GM18505 (cell line): Measurements from ENCODE around the gene NAPEPLD.
"Not testable (repeated sequence)": the region's sequence is repeated elsewhere in the genome, so short reads cannot be mapped to it uniquely, and the experiment has no call there.

ENCODE experiments used
- ATAC-seq: cut with Tn5 transposase; IDR thresholded peaks from one replicate; pipeline ENCODE4 v1.9.1; 2021; ENCODE audit not compliant: unreplicated experiment
- POLR2A ChIP-seq: IDR thresholded peaks from 4 replicates; pipeline ENCODE4 v1.6.1; 2011; ENCODE audit warnings: borderline replicate concordance; ENCODE audit not compliant: insufficient read depth, insufficient read length; ENCODE audit errors: extremely low read depth

The NAPEPLD gene

DNA sequence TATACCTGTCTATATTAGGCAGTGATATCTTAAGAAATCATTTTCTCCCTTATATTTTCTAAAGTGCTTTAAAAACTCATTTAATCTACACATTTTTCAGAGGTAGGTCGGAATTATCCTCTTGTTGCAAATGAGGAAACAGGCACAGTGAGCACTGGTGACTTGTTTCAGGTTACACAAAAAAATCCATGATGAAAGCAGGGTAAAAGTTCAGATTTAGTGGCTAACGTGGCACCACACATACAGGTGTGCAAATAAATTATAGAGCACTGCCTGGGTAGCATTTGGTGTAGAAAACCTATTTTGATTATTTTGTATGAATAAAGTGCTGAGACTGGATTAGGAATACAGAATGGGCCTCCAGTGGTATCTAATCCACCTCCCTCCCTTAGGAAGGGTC, 47.4 kb downstream of the NAPEPLD start:
- ATAC-seq: no peak
- no peak for TF ChIP-seq POLR2A

DNA sequence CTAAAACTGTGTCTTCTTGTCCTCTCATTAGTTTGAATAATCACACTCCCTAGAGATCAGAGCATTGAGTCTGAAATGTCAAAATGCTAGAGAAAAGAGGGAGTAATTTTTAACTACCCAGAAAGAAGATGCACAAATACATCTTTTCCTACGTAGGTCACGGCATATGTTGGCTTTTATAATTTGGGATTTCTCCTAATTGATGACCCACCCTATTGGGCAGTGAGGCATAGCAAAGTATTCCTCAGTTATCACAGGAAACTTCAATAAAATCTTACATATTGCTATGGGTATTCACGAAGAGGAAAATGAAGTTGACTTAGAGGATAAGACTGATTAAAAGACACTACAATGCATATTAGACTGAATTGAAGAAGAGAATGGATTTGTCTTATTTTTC, 48.6 kb downstream of the NAPEPLD start:
- no peak for ATAC-seq
- no peak for TF ChIP-seq POLR2A

DNA sequence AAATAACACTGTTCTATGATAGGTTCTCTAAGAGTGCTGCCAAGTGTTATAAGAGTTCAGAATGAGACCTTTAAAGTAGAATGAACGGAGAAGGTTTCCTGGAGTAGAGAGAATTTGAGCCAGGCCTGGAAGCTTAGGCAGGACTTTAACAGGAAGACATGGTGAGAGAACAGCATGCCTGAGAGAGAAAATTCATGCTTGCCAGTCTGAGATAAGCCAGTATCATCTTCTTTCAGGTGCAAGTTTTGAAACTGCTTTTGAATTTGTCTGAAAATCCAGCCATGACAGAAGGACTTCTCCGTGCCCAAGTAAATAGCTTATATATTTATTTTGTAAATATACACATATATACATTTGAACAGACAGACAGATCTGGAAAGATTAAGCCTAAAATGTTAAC, 51.9 kb downstream of the NAPEPLD start:
- no peak for ATAC-seq
- TF ChIP-seq POLR2A: no peak

DNA sequence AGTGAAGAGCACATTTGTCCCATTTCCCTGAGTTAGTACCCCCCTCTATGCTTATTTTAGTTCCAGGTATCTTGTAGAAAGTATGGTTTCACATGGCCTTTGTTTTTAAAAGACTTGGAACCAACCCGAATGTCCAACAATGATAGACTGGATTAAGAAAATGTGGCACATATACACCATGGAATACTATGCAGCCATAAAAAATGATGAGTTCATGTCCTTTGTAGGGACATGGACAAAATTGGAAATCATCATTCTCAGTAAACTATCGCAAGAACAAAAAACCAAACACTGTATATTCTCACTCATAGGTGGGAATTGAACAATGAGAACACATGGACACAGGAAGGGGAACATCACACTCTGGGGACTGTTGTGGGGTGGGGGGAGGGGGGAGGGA, 53.3 kb downstream of the NAPEPLD start:
- not testable (repeated sequence) for ATAC-seq

DNA sequence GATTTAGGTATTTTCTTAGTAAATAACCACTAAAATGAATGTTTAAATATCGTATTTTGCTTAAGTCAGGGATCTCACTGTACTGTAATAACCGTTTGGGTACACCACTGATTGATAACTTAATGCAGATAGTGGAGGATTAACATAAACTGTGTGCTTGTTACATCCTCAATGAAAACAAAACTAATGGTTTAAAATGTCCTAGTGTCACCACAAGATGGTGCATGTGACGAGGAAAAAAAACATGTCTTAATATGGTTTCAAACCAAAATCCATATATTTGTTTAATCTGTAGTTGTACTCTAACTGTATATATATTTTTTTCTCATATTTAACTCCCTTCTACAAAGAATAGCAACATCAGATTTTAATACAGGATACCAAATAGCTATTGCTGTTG, 54.8 kb downstream of the NAPEPLD start:
- no peak for ATAC-seq
- no peak for TF ChIP-seq POLR2A

DNA sequence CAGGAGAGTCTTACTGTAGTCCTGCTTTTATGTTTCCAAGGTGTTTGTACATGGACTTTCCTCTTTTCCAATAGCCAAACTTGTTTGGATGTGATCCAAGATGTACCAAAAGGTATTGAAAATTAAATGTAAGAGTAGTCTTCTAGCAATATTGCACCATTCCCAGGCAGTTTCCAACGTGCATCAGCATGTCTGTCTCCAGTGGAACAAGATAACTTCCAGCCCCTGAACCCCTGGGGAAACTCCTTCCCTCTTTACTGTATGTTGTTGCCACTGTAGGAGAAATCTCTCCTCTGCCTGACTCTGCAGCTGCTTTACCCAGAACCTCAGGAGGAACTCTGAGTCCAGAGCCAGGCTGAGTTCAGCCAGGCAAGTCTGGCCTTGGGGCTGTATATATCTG, 55.5 kb downstream of the NAPEPLD start:
- no peak for ATAC-seq

DNA sequence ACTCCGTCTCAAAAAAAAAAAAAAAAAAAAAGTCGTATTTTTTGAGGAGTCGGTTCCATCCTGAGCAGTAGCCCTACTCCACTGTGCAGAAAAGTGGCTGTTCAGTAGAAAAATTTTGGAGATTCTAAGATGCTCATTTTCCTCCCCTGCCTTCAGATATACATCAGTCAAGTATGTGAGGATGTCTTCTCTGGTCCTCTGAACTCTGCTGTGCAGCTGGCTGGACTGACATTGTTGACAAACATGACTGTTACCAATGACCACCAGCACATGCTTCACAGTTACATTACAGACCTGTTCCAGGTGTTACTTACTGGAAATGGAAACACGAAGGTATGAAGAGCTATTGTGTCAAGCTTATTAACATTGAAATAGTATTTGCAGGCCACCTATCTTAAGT, 56.6 kb downstream of the NAPEPLD start:
- ATAC-seq: not testable (repeated sequence)

More for the DNA sequence above, 55.5 kb downstream of the NAPEPLD start:
- no peak for TF ChIP-seq POLR2A

DNA sequence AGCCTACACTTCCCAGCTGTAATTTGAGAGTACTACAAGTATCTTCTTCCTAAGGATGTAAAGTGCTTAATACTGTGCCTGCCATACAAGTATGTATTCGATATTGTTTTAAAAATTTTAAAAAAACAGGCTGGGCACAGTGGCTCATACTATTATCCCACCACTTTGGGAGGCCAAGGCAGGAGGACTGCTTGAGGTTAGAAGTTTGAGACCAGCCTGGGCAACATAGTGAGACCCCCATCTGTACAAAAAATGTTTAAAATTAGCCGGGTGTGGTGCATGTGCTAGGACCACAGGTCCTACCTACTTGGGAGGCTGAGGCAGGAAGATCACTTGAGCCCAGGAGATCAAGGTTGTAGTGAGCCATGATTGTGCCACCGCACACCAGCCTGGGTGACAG, 65.7 kb downstream of the NAPEPLD start:
- TF ChIP-seq POLR2A: no peak
- no peak for ATAC-seq

DNA sequence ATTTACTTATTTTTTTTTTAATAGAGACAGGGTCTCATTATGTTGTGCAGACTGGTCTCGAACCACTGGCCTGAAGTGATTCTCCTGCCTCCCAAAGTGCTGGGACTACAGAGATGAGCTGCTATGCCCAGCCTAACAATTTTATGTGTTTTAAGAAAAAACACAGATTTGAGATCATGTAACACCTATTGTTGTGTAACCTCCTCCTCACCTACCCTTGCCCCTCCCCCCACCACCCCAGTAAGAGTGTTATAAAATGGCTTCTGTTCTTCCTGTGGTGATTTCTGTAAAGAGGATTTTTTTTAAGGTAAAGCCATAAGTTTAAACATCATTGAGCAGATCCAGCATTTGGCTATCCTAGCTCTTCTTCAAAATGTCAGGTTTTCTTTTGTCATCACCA, 66.4 kb downstream of the NAPEPLD start:
- no peak for TF ChIP-seq POLR2A
- ATAC-seq: no peak

DNA sequence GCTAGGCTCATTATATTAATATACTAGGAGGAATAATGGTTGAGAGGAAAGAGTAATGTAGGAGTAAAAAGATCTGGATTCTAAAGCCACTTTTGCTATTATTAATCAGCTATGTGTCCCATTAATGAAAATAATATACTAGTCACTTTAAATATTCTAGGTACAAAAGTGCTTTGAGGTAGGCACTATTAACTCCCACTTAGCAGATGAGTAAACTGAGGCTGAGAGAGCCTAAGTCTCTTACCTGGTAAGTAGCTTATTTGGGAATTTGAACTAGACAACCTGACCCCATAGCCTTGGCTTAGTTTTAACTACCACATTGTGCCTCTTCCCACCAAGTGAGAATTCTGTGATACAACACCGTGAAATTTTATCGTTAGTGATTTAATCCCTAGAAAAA, 68.0 kb downstream of the NAPEPLD start:
- TF ChIP-seq POLR2A: no peak
- ATAC-seq: no peak

DNA sequence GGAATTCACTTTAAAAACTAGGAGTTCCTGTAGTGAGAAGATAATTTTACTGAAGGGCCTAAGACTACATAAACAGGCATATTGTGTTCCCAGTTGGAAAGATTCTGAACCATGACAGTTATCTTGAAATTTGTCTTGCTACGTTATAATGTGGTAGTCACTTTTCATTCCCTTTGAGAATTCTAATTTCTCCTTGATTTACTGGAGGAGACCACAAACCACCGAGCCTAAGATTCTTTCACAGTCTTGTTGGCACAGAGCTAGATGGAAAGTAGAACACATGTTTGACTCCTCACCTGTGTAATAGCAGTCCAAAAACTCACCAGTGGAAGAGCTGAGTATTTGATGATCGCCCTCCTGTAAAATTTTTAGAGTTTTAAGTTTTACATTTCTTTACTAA, 69.1 kb downstream of the NAPEPLD start:
- no peak for TF ChIP-seq POLR2A
- ATAC-seq: no peak

DNA sequence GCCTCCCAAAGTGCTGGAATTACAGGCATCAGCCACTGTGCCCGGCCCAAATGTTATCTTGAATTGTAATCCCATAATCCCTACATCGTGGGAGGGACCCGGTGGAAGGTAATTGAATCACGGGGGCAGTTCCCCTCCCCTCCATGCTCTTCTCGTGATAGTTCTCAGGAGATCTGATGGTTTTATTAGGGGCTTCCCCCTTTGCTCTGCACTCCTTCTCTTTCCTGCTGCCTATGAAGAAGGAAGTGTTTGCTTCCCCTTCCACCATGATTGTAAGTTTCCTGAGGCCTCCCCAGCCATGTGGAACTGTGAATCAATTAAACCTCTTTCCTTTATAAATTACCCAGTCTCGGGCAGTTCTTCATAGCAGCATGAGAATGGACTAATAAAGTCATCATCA, 70.7 kb downstream of the NAPEPLD start:
- ATAC-seq: not testable (repeated sequence)

DNA sequence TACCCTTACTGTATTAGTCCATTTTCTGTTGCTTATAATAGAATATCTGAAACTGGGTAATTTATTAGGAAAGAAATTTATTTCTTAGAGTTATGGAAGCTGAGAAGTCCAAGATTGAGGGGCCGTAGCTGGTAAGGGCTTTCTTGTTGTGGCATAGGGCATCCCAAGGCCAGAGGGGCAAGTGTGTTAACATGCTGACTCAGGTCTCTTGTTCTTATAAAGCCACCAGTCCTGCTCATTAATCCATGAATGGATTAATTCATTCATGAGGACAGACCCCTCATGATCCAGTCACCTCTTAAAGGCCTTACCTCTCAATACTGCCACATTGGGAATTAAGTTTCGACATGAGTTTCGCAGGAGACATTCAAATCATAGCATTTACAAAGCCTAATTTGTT, 71.6 kb downstream of the NAPEPLD start:
- no peak for TF ChIP-seq POLR2A
- ATAC-seq: no peak

DNA sequence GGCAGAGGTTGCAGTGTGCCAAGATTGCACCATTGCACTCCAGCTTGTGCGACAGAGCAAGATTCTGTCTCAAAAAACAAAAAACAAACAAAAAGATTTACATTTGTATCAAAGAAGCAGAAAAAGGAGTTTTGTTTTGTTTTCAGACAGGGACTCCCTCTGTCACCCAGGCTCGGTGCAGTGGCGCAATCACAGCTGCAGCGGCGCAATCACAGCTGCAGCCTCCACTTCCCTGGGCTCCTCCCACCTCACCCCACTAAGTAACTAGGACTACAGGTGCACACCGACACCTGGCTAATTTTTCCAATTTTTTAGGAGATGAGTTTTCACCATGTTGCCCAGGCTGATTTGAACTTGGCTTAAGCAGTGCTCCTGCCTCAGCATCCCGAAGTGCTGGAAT, 72.1 kb downstream of the NAPEPLD start:
- no peak for TF ChIP-seq POLR2A
- ATAC-seq: no peak

DNA sequence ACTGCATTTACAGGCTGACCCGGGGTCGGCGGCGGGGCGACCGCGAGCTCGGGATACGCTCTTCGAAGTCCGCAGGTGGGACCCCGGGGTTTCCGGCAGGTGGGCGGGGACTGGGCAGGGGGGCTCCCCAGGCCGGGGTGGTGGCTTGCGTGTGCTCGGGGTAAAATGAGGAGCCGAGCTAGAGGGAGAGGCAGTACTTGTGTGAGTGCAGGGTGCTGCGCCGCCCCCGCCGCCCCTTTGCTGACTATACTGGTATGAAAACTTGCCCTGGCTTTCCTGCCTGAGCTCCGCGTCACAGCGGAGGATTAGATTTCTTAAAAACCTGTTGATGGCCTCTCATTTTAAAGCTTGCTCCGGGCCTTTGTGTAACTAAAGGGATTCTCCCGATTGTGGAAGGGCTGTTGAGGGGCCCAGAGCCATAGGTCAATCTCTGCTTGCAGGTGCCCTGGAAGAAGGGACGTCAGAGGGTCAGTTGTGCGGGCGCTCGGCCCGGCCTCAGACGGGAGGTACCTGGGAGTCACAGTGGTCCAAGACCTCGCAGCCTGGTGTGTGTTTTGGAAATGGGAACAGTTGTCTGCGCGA, 73.5 kb downstream of the NAPEPLD start:
- peak; percentile 46 for ATAC-seq
- peak; percentile 10 for TF ChIP-seq POLR2A
